Dendritic cell treated with granulocyte-macrophage colony-stimulating factor and Interleukin-4, amounts not matched to agents 40 ng/mL and 50 ng/mL, for 4 days (primary cell): Measurements from ENCODE around the gene ATXN7L1.
"Not testable (repeated sequence)": the region's sequence is repeated elsewhere in the genome, so short reads cannot be mapped to it uniquely, and the experiment has no call there.

Experiments
- H3K27ac Mint-ChIP-seq: one replicate; pipeline ENCODE4 v1.8.0; 2022; ENCODE audit warnings: mild to moderate bottlenecking, mixed read lengths
- H3K27me3 Mint-ChIP-seq: one replicate; pipeline ENCODE4 v1.8.0; 2022; ENCODE audit warnings: mild to moderate bottlenecking, mixed read lengths
- H3K36me3 Mint-ChIP-seq: one replicate; pipeline ENCODE4 v1.8.0; 2022; ENCODE audit warnings: low read depth, mixed read lengths
- H3K4me1 Mint-ChIP-seq: one replicate; pipeline ENCODE4 v1.8.0; 2022; ENCODE audit warnings: low read depth, mixed read lengths
- H3K4me3 Mint-ChIP-seq: one replicate; pipeline ENCODE4 v1.8.0; 2022; ENCODE audit warnings: mild to moderate bottlenecking, moderate library complexity, mixed read lengths
- H3K9me3 Mint-ChIP-seq: one replicate; pipeline ENCODE4 v1.8.0; 2022; ENCODE audit warnings: mixed read lengths
- intact Hi-C: fragments of 100-400 bp; cut with micrococcal nuclease; formaldehyde crosslinking; loops from one replicate; pipeline ENCODE4 v1.15.0; 2022

Gene ATXN7L1

DNA sequence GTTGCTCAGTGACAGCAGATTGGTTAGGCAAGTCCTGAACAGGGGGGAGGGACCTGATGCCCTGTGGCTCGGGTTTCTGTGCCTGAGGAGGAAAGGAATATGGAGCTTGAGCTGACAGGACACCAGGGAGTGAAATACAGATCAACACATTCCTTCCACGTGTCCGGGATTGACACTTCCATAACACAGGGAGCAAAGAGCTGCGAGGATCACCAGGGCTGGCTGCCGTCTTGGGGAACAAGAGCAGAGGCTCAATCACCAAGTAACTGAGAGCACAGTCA lies 258.4 kb downstream of the ATXN7L1 start:
- no peak overlapping the region for H3K4me3 Mint-ChIP-seq
- intact Hi-C loops: no loop called here
- H3K4me1 Mint-ChIP-seq: peaks cover 9% of the 10 kb centered on the region
- H3K9me3 Mint-ChIP-seq: no peaks in the 10 kb centered on the region
- peaks cover 84% of the 10 kb centered on the region for H3K36me3 Mint-ChIP-seq
- no peak overlapping the region for H3K27ac Mint-ChIP-seq
- no peaks in the 10 kb centered on the region for H3K27me3 Mint-ChIP-seq

DNA sequence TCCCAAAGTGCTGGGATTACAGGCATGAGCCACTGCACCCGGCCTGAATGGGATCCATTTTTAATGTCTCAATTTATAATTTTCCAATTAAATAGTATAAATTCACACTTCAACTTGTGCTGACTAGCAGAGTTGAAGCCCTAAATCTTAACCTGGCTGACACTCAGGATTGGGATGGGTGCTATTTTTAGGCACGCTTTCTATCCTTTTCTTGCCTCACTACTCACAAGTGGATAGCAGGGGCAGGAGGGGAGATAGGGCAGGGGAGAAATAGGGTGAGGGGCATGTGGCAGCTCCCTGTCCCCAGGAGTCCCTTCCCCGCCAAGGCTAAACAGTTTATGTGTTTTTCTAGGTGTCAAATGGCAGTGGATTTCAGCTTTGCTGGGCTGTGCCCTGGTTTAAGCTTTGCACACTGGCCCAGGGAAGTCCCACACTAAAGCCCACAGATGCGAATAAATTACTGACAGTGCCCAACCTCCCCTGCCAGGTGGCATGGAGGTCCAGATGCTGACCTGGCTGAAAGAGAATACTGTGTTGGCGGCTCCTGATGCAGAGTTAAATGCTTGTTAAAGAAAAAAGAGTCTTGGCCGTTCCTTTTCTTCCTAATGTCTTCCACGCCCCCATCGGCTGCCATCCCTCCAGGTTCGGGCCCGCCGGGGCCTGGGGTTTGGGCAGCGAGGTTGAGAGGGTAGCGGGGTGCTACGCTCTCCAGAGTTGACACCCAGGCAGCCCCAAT lies 259.0 kb downstream of the ATXN7L1 start:
- Mint-ChIP-seq H3K4me3 (no peak overlapping the region), H3K27me3 (no peaks in the 10 kb centered on the region), H3K27ac (no peak overlapping the region), H3K36me3 (peaks cover 84% of the 10 kb centered on the region), H3K4me1 (peaks cover 9% of the 10 kb centered on the region), H3K9me3 (no peaks in the 10 kb centered on the region)
- intact Hi-C loops: no loop called here

GRCh38 chr7:105614341-105614840 lies 262.0 kb downstream of the ATXN7L1 start:
- Mint-ChIP-seq H3K27me3 (no peaks in the 10 kb centered on the region), H3K4me3 (no peak overlapping the region), H3K4me1 (peaks cover 9% of the 10 kb centered on the region), H3K36me3 (peaks cover 77% of the 10 kb centered on the region), H3K9me3 (no peaks in the 10 kb centered on the region), H3K27ac (no peak overlapping the region)
- intact Hi-C loops: no loop called here

DNA sequence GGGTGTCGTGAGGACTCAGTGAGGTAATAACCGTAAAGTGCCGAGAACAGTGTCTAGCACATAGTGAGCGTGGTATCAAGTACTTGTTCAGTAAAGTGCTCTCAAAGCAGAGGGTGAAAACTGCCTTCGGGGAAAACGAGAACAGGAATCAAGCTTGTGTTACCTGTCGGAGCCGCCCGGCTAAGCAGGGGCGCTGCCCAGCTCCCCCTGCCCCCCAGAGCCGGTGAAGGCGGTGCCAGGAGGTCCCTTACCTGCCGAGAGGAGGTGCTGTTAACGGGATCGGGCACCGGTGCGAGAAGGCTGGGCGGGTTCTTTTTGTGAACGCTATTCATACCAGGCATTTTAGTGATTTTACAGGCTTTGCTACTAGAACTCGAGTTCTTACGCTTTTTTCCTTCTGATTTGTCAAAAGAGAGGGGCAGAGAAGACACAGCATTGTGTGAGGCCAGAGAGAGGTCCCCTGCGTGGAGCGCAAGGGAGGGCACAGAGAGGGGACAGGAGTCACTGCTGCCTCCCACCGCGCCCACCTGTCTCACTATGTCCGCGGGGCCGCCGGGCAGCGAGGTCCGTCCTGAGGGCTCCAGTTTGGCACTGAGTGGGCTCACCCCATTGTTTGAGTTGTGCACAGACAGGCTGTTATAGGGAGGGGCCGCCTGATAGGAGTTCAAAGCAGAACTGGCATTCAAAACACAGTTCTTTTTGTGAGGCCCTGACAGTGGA lies 262.6 kb downstream of the ATXN7L1 start:
- Mint-ChIP-seq H3K36me3 (peaks cover 78% of the 10 kb centered on the region), H3K4me3 (no peak overlapping the region), H3K4me1 (peaks cover 9% of the 10 kb centered on the region), H3K27me3 (no peaks in the 10 kb centered on the region), H3K9me3 (no peaks in the 10 kb centered on the region), H3K27ac (no peak overlapping the region)
- intact Hi-C loops: no loop called here

- Mint-ChIP-seq H3K36me3 (peaks cover 78% of the 10 kb centered on the region), H3K27ac (no peak overlapping the region), H3K9me3 (no peaks in the 10 kb centered on the region), H3K4me3 (no peak overlapping the region), H3K27me3 (no peaks in the 10 kb centered on the region), H3K4me1 (peaks cover 9% of the 10 kb centered on the region)
- intact Hi-C loops: no loop called here
Measured at GRCh38 chr7:105612806-105613205, 263.6 kb downstream of the ATXN7L1 start.

- Mint-ChIP-seq H3K27ac (no peak overlapping the region), H3K27me3 (no peaks in the 10 kb centered on the region), H3K4me3 (no peak overlapping the region), H3K9me3 (no peaks in the 10 kb centered on the region), H3K36me3 (peaks cover 78% of the 10 kb centered on the region), H3K4me1 (peaks cover 9% of the 10 kb centered on the region)
- intact Hi-C loops: no loop called here
Measured at GRCh38 chr7:105611856-105612775, 264.3 kb downstream of the ATXN7L1 start.

GRCh38 chr7:105610165-105610930 lies 266.1 kb downstream of the ATXN7L1 start:
- Mint-ChIP-seq H3K4me3 (no peak overlapping the region), H3K27me3 (no peaks in the 10 kb centered on the region), H3K36me3 (peaks cover 71% of the 10 kb centered on the region), H3K9me3 (no peaks in the 10 kb centered on the region), H3K27ac (no peak overlapping the region), H3K4me1 (peaks cover 9% of the 10 kb centered on the region)
- intact Hi-C loops: no loop called here

- Mint-ChIP-seq H3K9me3 (no peaks in the 10 kb centered on the region), H3K36me3 (peaks cover 25% of the 10 kb centered on the region), H3K27ac (no peak overlapping the region), H3K4me3 (no peak overlapping the region), H3K4me1 (no peaks in the 10 kb centered on the region), H3K27me3 (peaks cover 6% of the 10 kb centered on the region)
- intact Hi-C loops: no loop called here
Measured at GRCh38 chr7:105602325-105603305, 273.8 kb downstream of the ATXN7L1 start.

DNA sequence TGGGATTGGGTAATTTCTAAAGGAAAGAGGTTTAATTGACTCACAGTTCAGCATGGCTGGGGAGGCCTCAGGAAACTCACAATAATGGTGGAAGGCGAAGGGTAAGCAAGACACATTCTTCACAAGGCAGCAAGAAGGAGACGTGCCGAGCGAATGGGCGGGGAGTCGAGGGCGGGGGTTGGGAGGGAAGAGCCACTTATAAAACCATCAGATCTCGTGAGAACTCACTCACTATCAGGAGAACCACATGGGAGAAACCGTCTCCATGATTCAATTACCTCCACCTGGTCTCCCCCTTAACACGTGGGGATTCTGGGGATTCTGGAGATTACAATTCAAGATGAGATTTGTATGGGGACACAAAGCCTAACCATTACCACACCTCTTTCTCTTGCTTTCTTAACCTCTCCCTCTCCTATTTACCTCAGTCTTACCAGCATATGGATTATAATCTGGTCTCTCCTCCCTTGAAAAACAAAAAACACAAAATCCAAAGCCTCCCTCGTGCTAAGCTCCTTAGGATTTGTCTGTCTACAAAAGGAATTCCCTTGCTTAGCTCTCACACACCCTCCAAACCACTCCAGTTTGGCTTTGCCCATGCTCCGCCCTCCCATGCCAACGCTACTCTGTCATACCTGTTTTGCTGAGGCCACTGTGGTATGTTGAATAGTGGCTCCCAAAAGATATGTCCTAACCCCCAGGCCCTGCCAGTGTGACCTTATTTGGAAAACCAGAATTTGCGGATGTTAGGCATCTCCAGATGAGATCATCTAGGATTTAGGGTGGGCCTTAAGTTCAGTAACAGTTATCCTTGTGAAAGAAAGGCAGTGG lies 275.5 kb downstream of the ATXN7L1 start:
- Mint-ChIP-seq H3K9me3 (no peaks in the 10 kb centered on the region), H3K4me1 (no peaks in the 10 kb centered on the region), H3K27me3 (peaks cover 11% of the 10 kb centered on the region), H3K36me3 (peaks cover 10% of the 10 kb centered on the region), H3K4me3 (no peak overlapping the region), H3K27ac (no peak overlapping the region)
- intact Hi-C loops: no loop called here

DNA sequence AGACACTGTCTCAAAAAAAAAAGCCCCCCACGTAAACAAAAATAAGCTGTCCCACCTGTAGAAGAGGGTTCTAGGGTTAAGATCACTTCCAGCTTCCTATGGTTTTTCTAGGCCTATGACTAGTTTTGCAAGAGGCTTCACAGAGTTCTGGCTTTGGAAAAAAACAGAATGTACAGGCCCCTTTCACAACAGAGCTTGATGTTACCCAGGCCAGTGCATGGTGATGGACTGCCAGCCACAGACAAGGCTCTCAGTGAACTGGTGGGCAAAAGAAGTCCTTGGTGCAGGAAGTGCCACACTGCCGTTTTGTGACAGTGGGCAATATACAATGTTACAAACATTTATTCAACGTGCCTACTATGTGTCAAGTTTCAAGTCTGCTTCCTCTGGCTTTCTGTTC lies 276.8 kb downstream of the ATXN7L1 start:
- Mint-ChIP-seq H3K27ac (no peak overlapping the region), H3K36me3 (peaks cover 2% of the 10 kb centered on the region), H3K4me1 (no peaks in the 10 kb centered on the region), H3K4me3 (no peak overlapping the region), H3K27me3 (peaks cover 11% of the 10 kb centered on the region), H3K9me3 (no peaks in the 10 kb centered on the region)
- intact Hi-C loops: no loop called here

DNA sequence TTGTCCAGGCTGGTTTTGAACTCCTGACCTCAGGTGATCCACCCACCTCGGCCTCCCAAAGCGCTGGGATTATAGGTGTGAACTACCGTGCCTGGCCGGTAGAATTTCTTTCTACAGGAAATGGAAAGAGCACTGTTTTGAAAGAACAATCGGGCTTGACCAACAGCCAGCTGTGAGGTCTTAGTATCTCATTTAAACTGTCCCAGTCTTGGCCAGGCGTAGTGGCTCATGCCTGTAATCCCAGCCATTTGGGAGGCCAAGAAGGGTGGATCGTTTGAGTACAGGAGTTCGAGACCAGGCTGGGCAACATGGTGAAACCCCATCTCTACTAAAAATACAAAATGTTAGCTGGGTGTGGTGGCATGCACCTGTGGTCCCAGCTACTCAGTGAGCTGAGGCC lies 277.3 kb downstream of the ATXN7L1 start:
- H3K4me1 Mint-ChIP-seq, intact Hi-C loops, H3K27ac Mint-ChIP-seq, H3K4me3 Mint-ChIP-seq, H3K36me3 Mint-ChIP-seq, H3K9me3 Mint-ChIP-seq: not testable (repeated sequence)
- H3K27me3 Mint-ChIP-seq: peaks cover 11% of the 10 kb centered on the region

DNA sequence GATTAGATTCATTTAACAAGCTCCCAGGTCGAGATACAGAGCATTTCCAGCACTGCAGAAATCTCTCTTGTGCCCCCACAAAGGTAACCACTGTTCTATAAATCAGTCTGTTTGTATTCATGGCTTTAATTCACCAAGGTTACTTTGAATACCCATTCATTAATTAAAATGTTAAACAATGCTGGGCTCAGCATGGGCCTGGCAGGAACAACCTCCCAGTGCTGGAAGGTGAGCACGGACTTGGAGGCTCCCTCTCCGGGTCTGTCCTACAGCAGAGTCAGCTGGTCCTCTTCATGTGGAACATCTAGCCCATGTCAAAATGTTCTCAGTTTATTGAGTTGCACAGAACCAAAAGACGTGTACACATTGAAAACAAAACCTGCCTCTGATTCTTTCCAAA lies 279.5 kb downstream of the ATXN7L1 start:
- intact Hi-C loops: no loop called here
- Mint-ChIP-seq H3K9me3 (no peaks in the 10 kb centered on the region), H3K4me1 (no peaks in the 10 kb centered on the region), H3K36me3 (no peaks in the 10 kb centered on the region), H3K27ac (no peak overlapping the region), H3K4me3 (no peak overlapping the region), H3K27me3 (peaks cover 11% of the 10 kb centered on the region)
